HG02610 (cell line): Measurements from ENCODE around the gene RASA1.
"Not testable (repeated sequence)": the region's sequence is repeated elsewhere in the genome, so short reads cannot be mapped to it uniquely, and the experiment has no call there.

Source experiments
- ATAC-seq: cut with Tn5 transposase; IDR thresholded peaks from one replicate; pipeline ENCODE4 v1.9.1; 2021; ENCODE audit warnings: mild to moderate bottlenecking, moderate library complexity; ENCODE audit not compliant: unreplicated experiment

Gene RASA1

GRCh38 chr5:87278590-87279100, 11.0 kb downstream of the RASA1 start:
- no peak for ATAC-seq

GRCh38 chr5:87282269-87282668, 14.6 kb downstream of the RASA1 start:
- ATAC-seq, result no peak

GRCh38 chr5:87287266-87287665, 19.6 kb downstream of the RASA1 start:
- not testable (repeated sequence) for ATAC-seq

- no peak for ATAC-seq
These were observed 31.1 kb downstream of the RASA1 start for GRCh38 chr5:87298692-87299362.

DNA sequence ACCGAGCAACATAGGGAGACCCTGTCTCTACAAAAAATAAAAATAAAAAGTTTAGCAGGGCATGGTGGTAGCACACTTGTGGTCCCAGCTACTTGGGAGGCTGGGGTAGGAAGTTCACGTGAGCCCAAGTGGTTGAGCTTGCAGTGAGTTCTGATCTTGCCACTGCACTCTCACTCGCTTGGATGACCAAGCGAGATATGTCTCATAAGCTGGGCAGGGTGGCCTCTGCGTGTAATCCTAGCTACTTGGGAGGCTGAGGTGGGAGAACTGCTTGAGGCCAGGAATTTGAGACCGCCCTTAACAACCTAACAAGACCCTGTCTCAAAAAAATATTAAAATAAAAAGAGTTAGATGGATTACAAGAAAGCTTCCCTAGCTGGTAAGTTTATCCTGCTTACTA, 32.5 kb downstream of the RASA1 start:
- ATAC-seq, result no peak

GRCh38 chr5:87300744-87301143, 33.1 kb downstream of the RASA1 start:
- peak; percentile 64 for ATAC-seq

- no peak for ATAC-seq
These were observed 34.4 kb downstream of the RASA1 start for GRCh38 chr5:87302061-87302460.

- ATAC-seq, result no peak
These were observed 35.6 kb downstream of the RASA1 start for GRCh38 chr5:87303324-87303723.

- ATAC-seq, result not testable (repeated sequence)
These were observed 38.4 kb downstream of the RASA1 start for GRCh38 chr5:87306090-87306489.

DNA sequence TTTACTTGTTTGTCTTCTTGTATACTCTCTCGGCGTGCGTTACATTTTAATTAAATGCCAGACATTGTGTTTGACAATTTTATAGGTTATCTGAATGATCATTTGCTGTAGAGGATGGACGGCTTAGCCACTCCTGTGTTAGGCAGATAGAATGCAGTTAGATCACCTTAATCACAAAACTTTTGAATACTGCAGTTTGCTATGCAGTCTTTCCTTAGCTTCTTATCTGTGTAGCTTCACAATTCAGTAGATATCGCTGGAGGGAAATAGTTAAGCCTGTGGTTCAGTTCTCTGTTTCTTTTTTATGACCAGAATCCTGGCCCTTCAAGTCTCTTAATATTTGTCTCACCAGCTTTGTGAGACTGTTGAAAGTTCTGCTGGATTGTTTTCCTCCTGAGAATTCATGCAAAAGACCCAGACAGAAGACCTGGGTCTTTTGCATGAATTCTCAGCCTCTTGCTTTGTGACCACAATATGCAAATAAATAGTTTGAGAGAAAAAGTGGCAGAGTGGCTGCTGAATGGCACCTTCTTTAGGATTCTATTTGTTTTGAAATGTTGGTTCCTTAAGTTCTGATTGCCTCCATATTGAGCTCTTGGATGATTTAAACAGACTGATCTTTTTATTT, 40.2 kb downstream of the RASA1 start:
- peak; percentile 79 for ATAC-seq

DNA sequence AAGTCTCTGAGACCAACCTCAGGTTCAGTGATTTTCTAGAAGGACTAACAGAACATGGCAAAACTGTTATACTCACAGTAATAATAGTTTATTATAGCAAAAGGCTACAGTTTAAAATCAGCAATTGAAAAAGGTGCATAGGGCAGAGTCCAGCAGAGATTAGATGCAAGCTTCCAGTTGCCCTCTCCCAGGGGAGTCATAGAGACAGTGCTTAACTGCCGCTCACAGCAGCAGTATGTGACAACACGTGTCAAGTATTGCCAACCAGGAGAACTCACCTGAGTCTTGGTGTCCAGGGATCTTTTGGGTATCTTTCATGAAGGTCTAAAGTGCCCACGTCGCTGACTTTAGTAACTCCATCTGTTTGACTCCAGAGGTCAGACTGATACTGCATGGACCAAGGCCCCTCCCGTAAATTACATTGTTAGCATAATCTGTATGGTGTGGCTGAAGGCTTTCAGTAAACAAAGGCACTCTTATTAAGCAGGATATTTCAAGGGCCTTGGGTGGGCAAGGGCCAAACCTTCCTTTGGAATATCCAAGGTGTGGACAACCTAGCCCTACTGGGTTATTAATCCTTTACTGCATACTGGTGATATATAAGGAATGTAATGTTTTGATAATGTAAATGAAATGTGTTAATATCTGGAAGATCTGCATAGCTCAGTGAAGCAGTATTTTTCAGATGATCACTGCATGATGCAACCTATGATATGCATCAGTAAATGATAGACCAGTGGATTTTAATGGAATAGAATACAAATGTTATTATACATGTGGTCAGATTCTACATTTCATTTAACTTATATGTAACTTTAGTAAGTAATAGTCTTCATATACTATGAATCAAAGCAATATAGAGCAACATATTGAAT, 44.0 kb downstream of the RASA1 start:
- no peak for ATAC-seq

DNA sequence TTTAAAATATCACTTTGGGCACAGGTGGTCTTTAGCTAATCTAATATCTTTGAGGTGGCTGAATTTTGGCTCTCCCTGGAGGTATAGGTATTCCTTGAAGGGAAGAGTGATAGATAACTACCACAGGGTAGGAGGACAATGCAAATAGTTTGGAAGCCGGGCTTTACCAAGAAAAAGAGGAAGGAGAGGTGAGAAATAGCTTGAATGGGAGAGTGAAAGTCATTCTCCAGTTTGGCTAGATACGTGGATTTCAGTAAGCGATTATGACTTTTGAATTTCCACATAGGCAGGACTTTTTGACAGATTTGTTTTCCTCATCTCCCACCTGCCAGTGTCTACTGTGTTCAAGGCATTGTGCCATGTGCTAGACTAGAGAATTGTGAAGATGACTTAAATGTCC, 45.5 kb downstream of the RASA1 start:
- no peak for ATAC-seq

DNA sequence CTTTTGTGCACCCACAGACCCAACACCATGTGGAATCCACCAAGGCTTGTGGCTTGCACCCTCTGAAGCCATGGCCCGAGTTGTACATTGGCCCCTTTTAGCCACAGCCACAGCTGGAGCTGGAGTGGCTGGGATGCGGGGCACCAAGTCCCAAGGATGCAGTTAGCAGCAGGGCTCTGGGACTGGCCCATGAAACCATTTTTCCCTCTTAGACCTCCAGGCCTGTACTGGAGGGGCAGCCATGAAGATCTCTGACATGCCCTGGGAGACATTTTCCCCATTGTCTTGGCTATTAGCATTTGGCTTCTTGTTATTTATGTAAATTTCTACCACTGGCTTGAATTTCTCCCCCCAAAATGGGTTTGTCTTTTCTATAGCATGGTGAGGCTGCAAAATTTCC, 51.8 kb downstream of the RASA1 start:
- ATAC-seq, result no peak

DNA sequence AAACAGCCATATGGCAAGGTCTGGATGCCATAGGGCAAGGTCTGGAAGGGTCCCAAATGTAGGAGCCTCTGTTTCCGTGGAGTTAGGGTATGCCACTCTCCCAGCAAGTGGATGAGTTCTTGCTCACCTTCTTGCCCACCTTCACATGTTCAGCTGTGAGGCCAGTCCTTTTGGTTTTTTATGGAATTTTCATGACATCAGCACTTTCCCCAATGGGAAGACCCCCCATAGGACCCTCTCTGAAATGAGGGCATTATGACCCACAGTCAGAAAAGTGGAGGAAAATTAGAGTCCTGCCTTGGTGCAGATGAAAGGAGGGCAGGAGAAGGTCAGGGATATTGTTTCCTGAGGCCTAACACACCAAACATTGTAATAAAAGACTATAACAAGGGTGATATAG, 53.9 kb downstream of the RASA1 start:
- ATAC-seq, result no peak

DNA sequence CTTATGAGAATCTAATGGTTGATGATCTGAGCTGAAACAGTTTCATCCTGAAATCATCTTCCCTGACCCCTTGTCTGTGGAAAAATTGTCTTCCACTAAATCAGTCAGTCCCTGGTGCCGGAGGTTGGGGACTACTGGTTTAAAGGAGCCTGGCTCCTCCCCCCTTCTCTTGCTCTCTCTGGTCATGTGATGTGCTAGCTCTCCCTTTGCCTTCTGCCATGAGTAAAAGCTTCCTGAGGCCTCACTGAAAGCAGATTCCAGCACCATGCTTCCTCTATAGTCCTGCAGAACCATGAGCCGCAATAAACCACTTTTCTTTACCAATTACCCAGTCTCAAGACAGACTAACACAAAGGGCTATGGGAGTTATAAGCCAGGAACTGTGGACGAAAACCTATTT, 54.7 kb downstream of the RASA1 start:
- no peak for ATAC-seq

GRCh38 chr5:87327998-87328397, 60.3 kb downstream of the RASA1 start:
- no peak for ATAC-seq

DNA sequence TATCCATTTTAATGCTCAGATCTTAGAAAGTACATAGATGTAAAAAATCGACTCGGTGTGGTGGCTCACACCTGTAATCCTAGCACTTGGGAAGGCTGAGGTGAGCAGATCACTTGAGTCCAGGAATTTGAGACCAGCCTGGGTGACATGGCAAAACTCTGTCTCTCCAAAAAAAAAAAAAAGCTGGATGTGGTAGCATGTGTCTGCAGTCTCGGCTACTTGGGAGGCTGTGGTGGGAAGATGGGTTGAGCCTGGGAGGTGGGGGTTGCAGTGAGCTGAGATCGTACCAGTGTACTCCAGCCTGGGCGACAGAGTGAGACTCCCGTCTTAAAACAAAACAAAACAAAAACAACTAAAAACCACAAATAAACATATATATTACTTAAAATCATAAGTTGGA, 61.4 kb downstream of the RASA1 start:
- ATAC-seq, result no peak

- ATAC-seq, result no peak
These were observed 72.3 kb downstream of the RASA1 start for GRCh38 chr5:87339986-87340385.

DNA sequence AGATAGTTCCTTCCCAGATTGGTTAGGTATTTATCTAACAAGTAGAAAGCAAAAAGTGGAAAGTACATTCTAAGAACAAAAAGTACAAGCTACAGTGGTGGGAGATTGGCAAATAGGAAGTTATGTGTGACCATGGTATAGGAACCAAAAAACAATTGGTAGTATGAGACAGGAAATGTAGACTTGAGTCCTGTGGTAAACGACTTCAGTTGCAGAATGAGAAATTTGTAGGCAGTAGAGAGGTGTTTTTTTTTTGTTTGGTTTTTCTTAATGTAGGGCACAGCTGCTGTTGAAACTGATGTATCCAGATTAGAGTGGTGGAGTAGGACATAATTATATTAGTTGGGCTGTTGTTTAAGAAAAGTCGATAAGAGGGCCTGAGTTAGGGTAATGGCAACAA, 73.0 kb downstream of the RASA1 start:
- ATAC-seq, result peak; percentile 100

- no peak for ATAC-seq
These were observed 79.6 kb downstream of the RASA1 start for GRCh38 chr5:87347272-87347671.

DNA sequence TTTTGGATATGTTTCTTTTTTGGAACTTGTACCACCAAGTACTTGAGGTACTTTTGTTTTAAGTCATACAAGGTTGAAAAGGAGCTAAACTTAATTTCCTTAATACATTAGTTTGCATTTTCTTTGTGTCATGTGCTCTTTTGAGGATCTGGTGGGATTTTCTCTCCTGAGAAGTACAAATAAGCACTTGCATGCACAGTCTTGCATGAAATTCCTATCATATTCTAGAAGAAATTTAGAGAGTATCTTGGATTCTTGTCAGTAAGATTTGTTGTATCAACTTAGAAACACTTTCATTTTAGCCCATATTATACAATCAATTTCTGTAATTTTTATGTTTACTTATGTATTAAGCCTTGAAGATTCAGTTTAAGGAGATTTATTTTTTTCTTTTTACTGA, 80.2 kb downstream of the RASA1 start:
- ATAC-seq, result no peak

- ATAC-seq, result peak; percentile 58
These were observed 86.8 kb downstream of the RASA1 start for GRCh38 chr5:87354496-87354895.
